GM18907 (cell line): ENCODE measurements around the gene ANKLE2.
A peak's percentile ranks its signal among the peaks of the same experiment; 100 is the strongest.
"Not testable (repeated sequence)": the region's sequence is repeated elsewhere in the genome, so short reads cannot be mapped to it uniquely, and the experiment has no call there.

Experiments
- ATAC-seq: cut with Tn5 transposase; IDR thresholded peaks from one replicate; pipeline ENCODE4 v1.9.1; 2021; ENCODE audit warnings: mild to moderate bottlenecking, moderate library complexity; ENCODE audit not compliant: unreplicated experiment

Gene ANKLE2

GRCh38 chr12:132695431-132695830 lies 66.2 kb downstream of the ANKLE2 start:
- ATAC-seq, result no peak

DNA sequence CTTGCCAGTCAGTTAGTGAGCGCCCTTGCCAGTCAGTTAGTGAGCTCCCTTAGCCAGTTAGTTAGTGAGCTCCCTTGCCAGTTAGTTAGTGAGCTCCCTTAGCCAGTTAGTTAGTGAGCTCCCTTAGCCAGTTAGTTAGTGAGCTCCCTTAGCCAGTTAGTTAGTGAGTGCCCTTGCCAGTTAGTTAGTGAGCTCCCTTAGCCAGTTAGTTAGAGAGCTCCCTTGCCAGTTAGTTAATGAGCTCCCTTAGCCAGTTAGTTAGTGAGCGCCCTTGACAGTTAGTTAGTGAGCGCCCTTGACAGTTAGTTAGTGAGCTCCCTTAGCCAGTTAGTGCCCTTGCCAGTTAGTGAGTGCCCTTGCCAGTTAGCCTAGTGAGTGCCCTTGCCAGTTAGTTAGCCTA lies 66.7 kb downstream of the ANKLE2 start:
- not testable (repeated sequence) for ATAC-seq

DNA sequence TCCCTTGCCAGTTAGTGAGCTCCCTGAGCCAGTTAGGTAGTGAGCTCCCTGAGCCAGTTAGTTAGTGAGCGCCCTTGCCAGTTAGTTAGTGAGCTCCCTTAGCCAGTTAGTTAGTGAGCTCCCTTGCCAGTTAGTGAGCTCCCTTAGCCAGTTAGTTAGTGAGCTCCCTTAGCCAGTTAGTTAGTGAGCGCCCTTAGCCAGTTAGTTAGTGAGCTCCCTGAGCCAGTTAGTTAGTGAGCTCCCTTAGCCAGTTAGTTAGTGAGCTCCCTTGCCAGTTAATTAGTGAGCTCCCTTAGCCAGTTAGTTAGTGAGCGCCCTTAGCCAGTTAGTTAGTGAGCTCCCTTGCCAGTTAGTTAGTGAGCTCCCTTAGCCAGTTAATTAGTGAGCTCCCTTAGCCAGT lies 69.6 kb downstream of the ANKLE2 start:
- not testable (repeated sequence) for ATAC-seq

- ATAC-seq, result no peak
These were observed 71.5 kb downstream of the ANKLE2 start for GRCh38 chr12:132690112-132690511.

DNA sequence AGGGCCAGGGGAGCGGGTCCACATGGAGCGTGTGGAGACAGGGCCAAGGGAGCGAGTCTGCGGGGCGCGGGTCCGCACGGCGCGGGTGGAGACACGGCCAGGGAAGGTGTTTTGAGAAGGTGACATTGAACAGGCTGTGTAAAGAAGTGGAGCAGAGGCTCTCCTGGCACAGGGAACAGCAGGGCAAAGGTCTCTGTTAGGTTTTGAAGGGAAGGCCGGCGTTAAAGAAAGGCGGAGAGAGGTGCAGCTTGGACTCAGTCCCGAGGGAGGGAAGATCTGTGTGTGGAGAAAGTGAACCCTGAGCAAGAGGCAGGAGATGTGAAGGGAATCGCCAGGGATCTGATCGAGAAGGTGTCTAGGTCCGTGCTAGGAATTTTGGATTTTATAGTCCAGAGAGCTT lies 72.4 kb downstream of the ANKLE2 start:
- no peak for ATAC-seq

GRCh38 chr12:132687211-132688164 lies 74.1 kb downstream of the ANKLE2 start, which contains the start of the genes POLE and PXMP2:
POLE (minus strand) TSS chr12:132687342; CDS start chr12:132687315, 27 bp downstream.
PXMP2 (plus strand) TSS chr12:132687587; CDS start chr12:132687671, 84 bp downstream.
- peak; percentile 94 for ATAC-seq

GRCh38 chr12:132686825-132687210 lies 74.8 kb downstream of the ANKLE2 start:
- peak; percentile 25 for ATAC-seq

GRCh38 chr12:132685400-132685799 lies 76.2 kb downstream of the ANKLE2 start:
- ATAC-seq, result no peak

GRCh38 chr12:132677492-132677891 lies 84.1 kb downstream of the ANKLE2 start:
- ATAC-seq, result no peak

- no peak for ATAC-seq
These were observed 85.7 kb downstream of the ANKLE2 start for GRCh38 chr12:132675757-132676432.
